HG03442 (cell line): ENCODE data around the gene MXRA8.
"Not testable (repeated sequence)": the region's sequence is repeated elsewhere in the genome, so short reads cannot be mapped to it uniquely, and the experiment has no call there.

Source experiments
- ATAC-seq: cut with Tn5 transposase; IDR thresholded peaks from one replicate; pipeline ENCODE4 v1.9.1; 2021; ENCODE audit warnings: mild to moderate bottlenecking, moderate library complexity; ENCODE audit not compliant: unreplicated experiment

Gene MXRA8

DNA sequence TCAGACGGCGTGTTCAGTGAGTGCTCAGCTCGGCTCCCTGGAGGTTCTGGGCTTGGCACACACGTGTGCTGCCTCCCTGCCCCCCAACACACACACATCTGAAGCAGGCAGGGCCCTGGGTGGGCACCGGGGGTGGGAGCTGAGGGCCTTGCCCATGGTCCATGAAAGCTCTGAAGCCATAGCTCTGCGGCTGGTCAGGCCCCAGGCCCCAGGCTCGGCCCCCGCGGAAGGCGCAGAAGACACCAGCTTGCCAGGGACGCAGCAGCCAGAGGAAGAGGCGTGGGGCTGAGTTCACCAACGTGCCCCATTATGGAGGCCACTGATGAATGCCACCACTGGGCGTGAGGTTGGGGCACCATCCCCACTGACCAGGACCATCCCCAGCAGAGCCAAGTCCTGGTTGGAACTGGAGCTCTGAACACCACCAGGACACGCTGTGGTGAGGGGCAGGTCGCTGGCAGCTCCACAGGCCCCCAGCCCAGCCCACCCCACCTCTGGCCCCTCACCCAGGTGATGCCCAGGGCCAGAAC, 12.5 kb upstream of the MXRA8 start:
- no peak for ATAC-seq

DNA sequence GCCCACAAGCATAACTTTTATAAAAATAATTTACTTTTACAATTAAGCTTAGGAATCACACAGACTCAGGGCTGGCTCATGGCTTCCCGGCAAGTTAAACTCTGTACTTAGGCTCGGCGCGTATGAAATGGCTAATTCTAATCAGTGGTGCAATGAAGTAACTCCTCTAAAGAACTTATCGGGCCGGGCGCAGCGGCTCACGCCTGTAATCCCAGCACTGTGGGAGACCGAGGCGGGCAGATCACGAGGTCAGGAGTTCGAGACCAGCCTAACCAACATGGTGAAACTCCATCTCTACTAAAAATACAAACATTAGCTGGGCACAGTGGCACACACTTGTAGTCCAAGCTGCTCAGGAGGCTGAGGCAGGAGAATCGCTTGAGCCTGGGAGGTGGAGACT, 11.7 kb upstream of the MXRA8 start:
- ATAC-seq, result not testable (repeated sequence)

DNA sequence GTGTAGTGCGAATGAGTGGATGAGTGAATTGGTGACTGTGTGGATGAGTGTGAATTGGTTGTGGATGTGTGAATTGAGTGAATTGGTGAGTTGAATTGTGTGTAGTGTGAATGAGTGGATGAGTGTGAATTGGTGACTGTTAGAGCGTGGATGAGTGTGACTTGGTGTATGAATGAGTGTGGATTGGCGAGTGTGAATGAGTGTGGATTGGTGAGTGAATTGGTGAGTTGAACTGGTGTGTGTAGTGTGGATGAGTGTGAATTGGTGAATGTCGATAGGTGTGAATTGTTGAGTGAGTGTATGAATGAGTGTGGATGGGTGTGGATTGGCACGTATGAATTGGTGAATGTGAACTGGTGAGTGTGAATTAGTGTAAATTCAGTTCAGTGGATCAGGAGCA, 9.0 kb upstream of the MXRA8 start:
- ATAC-seq, result no peak

DNA sequence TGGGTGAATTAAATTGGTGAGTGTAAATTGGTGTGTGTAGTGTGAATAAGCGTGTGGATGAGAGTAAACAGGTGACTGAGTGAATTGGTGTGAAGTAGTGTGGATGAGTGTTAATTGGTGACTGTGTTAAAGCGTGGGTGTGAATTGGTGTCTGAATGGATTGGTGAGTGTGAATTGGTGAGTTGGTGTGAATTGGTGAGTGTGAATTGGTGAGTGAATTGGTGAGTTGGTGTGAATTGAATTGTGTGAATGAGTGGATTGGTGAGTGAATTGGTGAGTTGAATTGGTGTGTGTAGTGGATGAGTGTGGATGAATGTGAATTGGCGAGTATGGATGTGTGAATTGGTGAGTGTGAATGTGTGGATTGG, 8.3 kb upstream of the MXRA8 start:
- no peak for ATAC-seq

DNA sequence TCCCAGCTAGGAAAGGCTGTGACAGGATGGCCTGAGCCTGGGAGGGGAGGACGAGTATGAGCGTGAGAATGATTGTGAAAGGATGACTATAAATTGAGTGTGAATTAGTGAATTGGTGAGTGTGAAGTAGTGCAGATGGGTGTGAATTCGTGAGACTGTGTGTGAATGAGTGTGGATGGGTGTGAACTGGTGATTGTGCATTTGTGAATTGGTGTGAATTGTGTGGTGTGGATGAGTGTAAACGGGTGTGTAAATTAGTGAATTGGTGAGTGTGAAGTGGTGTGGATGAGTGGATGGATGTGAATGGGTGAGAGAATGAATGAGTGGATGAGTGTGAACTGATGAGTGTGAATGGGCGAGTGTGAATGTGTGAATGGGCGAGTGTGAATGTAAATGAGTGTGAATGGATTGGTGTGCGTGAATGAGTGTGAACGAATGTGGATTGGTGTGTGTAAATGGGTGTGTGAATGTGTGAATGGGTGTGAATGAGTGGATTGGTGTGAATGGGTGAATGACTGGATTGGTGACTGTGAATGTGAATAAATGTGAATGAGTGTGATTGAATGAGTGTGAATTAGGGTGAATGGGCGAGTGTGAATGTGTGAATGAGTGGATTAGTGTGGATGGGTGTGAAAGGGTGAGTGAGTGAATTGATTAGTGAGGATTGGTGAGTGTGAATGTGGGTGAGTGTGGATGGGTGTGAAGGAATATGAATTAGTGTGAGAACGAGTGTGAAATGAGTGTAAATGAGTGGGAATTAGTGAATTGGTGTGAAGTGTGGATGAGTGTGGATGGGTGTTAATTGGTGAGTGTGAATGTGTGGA, 7.7 kb upstream of the MXRA8 start:
- no peak for ATAC-seq

DNA sequence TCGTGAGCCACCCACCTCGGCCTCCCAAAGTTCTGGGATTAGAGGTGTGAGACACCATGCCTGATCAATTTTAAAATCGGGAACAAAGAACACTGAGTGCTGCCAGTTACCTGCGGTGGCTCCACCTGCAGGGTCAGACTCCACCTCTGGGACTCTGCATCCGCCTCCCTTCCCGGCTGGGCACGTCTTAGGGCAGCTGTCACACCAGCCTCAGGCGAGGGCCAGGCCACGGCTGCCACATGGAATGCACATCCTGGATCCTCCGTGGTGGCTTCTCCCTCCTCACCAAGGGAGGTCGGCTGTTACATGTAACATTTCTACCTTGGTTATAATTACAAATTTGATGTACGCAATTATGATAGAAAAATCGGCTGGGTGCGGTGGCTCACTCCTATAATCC, 5.9 kb upstream of the MXRA8 start:
- no peak for ATAC-seq

DNA sequence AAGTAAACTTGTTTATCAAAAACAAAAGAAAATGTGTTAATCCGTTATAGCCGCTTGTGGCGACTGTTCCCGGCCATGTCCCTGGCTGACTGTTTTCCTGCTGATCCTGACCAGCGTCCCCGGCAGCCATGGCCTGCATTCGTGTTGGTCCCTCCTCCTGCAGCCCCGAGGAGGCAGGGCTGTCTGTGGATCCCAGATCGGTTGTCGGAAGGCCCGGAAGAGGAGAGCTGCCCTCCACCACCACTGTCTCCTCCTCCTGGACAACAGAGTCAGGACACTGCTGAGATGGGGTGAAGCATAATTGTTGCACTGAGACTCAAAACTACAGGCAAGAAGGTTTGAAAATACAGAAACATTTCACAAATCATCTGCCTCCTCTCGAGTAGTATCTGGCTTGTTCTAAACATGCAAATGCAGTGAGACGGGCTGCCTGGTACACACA, 3.6 kb upstream of the MXRA8 start:
- ATAC-seq, result no peak

DNA sequence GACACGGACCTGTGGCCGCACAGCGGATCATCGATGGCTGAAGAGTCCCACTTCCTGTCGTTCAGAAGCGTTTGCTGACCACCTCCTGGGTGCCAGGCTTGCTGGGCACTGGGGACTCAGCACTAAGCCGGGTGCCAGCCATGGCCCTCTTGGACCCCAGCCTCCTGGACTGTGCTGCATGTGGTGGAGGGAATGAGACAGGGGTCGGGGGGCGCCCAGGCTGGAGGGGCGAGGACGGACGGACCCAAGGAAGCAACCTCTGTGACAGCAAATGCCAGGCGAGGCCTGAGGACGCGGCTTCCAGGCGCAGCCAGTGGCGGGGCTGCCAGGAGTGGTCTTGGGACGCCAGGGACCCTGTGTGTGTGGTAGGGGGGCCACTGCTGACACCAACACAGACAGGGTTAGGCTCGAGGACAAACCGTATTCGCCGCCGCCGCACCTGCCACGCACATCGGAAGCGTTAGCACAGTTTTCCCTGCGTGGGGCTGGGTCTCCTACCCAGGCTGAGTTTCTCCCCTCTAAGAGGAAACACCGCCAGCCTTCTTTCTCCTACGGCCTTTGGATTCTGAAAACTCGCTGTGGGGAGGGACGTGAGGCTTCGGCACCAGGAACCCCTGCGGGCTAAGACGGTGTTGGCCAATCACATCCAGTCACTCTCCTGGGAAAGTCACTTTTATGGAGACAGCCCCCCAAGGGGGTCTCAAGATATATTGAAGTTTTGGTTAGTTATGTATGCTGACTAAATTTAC, 3.1 kb upstream of the MXRA8 start:
- no peak for ATAC-seq

DNA sequence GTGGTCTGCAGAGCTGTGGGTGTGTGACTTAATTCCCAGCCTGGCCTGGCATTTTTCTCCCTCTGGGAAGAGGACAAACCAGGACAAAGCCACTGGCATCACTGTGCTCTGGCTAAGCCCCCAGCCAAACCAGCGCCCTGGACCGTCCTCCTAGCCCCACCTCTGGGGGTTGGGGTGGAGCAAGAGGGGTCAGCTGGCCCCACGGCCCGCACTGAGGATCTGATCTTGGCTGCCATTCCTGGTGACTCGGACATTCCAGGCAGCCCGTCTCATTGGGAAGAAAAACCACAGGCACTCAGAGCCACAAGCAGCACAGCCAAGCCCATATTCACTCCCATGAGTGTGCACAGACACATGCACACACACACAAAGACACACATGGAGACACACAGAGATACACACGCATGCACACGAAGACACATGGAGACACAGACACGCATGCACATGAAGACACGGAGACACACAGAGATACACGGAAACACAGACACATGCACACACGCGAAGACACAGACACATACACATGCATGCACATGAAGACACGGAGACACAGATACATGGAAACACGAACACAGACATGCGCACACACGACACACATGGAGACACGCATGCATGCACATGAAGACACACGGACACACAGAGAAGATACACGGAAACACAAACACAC, 2.3 kb upstream of the MXRA8 start:
- no peak for ATAC-seq

DNA sequence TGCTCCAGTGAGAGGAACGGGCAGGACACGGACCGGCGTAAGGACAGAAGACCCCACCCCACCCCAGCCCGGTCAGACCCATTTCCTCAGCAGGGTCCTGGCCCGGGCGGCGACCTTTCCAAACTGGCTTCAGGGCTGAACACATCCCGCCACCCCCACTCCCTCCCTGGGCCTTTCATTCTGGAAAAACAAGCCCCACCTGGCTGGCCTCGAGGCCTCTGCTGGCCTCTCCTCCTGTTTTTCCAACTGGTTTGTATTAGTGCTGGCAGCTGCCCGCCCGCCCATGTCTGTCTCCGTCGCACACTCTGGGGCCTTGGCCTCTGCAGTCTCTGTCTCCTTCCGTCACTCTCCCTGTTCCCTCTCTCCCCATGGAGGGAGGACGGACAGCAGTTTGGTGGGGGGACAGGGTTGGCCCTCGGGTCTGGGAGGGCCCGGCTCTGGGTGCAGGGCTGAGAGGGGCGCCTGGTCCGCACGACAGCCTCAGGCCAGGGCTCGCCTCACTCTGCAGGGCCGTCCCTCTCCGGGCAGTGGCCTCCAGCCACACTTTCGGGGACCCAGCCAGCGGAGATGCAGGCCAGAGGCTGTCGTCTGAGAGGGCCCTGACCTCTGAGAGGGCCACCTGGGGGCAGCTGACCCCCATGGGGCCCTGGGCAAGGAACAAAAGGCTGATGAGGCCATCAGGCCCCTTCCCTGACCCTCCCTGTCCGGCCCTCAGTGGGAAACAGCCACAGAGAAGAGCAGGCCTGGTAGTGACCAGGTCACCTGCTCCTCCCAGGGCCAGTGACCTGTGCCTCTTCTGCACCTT, 1.5 kb upstream of the MXRA8 start:
- no peak for ATAC-seq

DNA sequence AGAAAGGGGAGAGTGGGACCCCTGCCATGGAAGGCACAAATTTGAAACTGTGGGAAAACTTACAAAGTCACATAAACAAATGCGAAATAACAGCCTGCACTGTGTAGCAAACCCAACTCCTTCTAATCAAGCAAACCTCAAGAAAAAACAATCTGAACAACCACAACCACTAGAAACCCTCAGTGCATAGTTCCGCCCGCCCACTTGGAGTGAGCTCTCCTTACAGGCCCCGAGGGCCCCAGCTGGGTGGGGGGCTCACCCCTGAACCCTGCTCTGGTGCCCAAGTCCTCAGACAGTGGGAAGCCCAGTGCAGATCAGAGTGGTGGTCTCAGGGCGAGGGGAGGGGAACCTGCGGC, 931 bp upstream of the MXRA8 start:
- no peak for ATAC-seq

DNA sequence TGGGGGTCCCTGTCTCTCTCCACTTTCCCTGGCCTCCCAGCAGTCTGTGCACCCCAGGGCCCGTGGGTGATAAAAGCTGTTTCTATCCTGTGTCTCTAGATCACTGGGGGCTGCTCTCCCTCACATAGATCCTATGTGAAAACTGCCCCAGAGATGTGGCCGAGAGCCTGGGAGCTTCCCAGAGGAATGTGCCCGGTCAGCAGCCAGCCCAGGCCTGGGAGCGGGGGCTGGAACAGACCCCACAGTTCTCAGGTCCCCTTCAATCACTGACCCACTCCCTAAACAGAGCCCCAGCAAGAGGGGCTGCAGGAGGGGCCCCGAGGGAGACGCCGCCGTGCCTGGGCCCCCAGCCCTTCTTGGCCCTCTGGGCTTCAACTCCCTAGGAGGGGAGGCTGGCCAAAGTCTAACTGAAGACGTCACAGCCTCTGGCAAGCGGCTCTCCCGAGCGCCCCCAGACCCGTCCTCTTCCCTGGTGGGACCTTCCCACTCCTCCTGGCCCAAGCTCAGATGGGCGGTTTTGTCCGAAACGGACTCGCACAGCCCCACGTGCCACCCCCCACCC, 403 bp downstream of the MXRA8 start:
- ATAC-seq, result no peak

DNA sequence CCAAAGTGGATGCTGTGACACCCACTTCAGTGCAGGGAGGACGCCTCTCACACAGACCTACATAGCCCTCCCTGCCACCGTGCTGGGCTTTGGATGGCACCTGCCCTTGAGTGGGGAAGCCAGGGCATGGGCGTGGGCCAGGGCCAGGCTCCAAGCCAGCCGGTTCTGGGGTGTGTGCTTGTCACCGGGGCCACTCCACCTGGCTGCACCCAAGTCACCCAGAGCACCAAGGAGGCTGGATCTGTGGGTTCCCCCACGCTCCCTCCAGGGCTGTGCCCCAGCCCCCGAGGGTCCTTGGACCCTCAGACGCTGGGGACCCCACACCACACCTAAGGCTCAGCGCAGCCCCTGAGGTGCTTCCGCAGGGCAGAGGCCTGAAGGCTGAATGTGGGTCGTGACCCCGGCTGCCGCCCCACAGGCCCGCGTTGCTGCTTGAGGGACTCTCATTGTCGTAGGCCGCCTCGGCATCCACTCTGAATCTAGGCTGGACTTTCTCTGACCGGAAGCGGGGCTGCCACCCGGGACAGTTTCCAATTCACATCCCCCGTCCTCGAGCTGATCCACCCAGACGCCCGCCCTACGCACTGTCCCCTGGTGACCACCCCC, 1.5 kb downstream of the MXRA8 start:
- ATAC-seq, result no peak

DNA sequence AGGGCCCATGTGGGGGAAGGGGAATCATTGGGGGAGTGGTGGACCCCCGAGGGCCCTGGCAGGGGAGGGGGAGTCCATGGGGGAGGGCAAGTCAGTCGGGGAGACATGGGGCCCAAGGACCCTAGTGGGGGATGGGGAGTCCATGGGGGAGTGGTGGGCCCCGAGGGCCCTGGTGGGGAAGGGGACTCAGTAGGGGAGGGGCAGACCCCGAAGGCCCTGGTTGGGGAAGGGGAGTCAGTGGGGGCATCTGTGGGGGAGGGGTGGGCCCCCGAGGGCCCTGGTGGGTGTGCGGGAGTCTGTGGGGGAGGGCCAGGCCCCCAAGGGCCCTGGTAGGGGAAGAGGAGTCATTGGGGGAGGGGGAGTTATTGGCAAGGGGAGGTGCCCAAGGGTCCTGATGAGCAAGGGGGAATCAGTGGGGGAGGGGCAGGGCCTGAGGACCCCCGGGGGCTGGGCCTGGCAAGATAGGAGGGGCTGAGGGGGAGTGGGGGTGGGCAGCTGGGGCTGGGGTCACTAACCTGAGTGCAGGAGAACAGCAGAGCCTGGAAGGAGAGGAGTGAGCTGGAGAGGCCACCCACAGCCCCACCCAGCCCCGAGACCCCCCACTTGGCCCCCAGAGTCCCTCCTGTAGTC, 2.1 kb downstream of the MXRA8 start:
- no peak for ATAC-seq

DNA sequence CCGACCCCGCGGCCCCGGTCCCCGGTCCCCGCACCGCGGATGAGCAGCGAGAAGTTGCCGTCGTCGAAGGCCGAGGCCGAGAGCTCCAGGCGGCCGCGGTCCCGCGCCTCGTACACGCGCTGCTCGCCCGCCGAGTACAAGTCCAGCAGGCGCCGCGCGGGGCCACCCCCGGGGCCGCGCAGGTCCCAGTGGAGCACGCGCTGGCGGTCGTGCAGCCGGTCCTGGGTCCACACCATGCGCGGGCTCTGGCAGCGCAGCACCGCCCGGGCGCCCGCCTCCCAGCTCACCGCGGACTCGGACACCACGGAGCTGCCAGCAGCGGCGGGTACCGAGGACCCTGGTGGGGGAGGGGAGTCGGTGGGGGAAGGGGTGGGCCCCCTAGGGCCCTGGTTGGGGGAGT, 2.9 kb downstream of the MXRA8 start:
- ATAC-seq, result no peak

DNA sequence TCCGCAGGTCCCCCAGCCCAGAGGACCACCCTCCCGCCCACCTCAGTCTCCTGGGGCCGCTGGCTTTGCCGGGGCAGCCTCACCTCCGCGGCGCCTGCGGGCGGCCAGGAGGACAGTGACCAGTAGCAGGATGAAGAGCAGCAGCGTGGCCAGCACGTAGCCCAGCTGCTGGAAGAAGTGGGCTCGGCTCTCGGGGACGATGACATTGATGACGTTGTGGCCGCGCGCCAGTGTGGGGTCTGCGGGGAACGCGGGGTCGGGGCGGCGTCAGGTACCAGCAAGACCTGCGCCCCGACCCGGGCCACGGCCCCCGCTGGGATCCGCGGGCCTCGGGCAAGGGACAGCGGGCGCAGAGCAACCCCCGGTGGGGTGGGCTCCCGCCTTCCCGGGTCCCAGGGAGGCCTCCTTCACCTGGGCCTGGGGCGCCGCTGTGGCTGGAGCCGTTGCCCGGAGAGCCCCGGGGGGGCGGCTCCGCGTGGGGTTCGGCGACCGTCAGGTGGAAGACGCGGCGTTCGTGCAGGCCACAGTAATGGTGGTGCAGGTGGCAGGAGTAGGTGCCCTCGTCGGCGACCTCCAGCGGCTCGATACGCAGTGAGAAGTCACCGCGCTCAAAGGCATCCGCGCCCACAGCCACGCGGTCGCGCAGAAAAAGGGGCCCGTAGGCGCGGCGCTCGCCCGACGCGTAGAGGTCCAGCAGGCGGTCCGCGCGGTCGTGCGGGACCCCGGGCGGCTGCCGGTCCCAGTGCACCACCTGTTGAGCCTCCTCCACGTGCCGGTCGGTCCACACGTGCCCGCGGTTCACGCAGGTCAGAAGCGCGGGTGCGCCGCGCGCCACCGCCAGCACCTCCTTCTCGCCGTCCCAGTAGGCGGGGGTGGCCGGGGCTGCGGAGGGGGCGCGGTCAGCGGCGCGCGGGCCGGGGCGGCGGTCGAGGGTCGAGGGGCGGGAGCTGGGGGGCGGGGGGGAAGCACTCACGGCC, 3.8 kb downstream of the MXRA8 start:
- no peak for ATAC-seq

DNA sequence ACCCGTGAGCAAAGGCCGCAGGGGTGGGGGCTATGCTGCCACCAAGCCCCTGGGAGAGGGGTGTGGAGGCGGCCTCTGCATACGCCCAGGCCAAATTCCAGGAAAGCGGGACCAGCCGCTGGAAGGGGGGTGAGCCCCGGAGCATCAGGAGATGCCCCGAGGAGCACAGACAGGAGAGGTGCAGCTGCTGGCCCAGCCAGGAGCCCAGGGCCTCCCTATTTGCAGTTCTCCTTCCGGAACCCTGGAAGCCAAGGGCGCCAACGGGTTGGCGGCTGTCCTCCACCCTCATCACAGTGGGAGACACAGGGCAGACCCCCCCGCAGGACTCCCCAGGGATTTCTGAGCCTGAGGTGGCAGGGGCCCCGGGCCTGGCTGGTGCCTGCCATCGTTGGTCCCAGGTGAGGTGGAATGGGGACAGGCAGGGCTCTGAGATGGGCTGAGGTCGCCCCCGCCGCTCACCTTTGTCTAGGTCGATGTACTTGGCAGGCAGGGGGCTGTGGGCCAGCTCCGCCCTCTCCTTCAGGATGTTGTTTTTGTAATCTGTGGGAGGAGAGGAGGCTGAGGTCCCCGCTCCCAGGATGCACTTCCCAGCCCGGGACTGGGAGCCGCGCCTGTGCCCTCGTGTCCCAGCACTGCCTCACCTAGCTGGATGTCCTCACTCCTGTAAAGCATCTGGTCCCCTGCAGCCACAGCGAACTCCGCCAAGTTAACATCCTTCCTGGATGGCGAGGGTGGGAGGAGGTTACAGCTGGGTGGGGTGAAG, 4.8 kb downstream of the MXRA8 start:
- ATAC-seq, result no peak
